ENCODE data around the gene MRFAP1. TPM values are rescaled to one million over a fixed set of nuclear protein-coding genes. Genes with fewer than 3 reads are reported as not detected.

Gene MRFAP1
- total and polyA plus RNA-seq, 10 of the 15 experiments (the other 5 are each of a cell fraction or from before 2014, with no cell fraction given), result 18.7 to 105 (median 80.8) TPM

DNA sequence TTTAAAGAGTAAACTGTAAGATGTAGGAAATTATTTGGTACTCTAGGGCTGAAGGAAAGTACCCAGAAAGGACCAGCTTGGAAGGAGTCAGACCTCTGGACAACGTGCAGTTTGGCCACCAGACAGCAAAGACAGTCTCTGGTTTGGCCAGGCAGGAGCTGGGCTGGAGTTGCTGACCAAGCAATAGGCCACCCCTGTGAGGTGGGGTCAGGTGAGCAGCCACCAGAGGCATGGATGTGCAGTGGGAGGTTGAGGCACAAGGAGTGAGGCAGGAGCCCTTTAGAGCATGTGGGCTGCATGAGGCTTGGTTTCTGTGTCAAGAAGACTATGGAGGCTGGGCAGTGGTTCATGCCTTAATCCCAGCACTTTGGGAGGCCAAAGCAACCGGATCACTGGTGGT, 17.7 kb upstream of the MRFAP1 start:
- H3K9ac ChIP-seq (ENCODE audit: control insufficient read depth, insufficient read depth, low read length), result no peak overlapping the region
- no peaks in the 10 kb centered on the region for H3K9me3 ChIP-seq (replicated peaks; ENCODE audit: control insufficient read depth, insufficient read depth, low read length)
- no TSS peak for BruUV-seq (replicated peaks)
- no peaks in the 10 kb centered on the region for H3K27me3 ChIP-seq (replicated peaks in 1 of 2; ENCODE audit: control insufficient read depth in 2 of 2, insufficient read depth in 2 of 2, low read length in 1 of 2)
- no peak overlapping the region for H3K4me3 ChIP-seq
- ATAC-seq, result no peak
- no peaks in the 10 kb centered on the region for H4K20me1 ChIP-seq (ENCODE audit: control insufficient read depth, insufficient read depth)
- CTCF ChIA-PET, result no interaction called here
- SMC1A ChIA-PET (ENCODE audit: uncharacterized antibody, unreplicated experiment), result no interaction called here
- 71% methylated on average over 2 of the region's 2 CpGs for whole genome bisulfite sequencing (ENCODE audit: insufficient coverage, insufficient replicate concordance, low lambda C conversion rate, missing lambda C conversion rate)
- no peak for FAIRE-seq
- RAD21 ChIA-PET (ENCODE audit: unreplicated experiment), result no interaction called here
- peaks cover 0 to 2% of the 10 kb centered on the region in 2 experiments; a peak in 3 of 4 replicates for H3K36me3 ChIP-seq (ENCODE audit: control insufficient read depth in 2 of 2, insufficient read depth in 2 of 2, low read length in 1 of 2)
- intact Hi-C loops (cut with micrococcal nuclease; ENCODE audit: unreplicated experiment), result no loop called here
- H3K4me2 ChIP-seq (ENCODE audit: control insufficient read depth, insufficient read depth), result no peak overlapping the region
- H2AFZ ChIP-seq (ENCODE audit: control insufficient read depth, low read depth, low read length), result no peak overlapping the region
- no peaks in the 10 kb centered on the region for H3K4me1 ChIP-seq (ENCODE audit: control insufficient read depth, insufficient read depth, low read length)
- no peak overlapping the region for H3K27ac ChIP-seq (ENCODE audit: control insufficient read depth, insufficient read depth)
- TF ChIP-seq KLF5 (IDR thresholded peaks at IDR 0.05; ENCODE audit: partially characterized antibody), result no peak
- TF ChIP-seq TCF3 (IDR thresholded peaks at IDR 0.05; ENCODE audit: borderline replicate concordance, insufficient read depth, low read depth, low read length), result no peak
- TF ChIP-seq CREB1 (IDR thresholded peaks at IDR 0.05; ENCODE audit: low read depth), result no peak
- no peak for TF ChIP-seq NR2C2 (IDR thresholded peaks at IDR 0.05; ENCODE audit: borderline replicate concordance, control insufficient read depth, insufficient read length, low read depth)
- no peak for TF ChIP-seq E2F8 (IDR thresholded peaks at IDR 0.05; ENCODE audit: low read depth, partially characterized antibody)
- no peak for TF ChIP-seq TBL1XR1 (IDR thresholded peaks at IDR 0.05; ENCODE audit: low read depth, low read length)
- no peak for TF ChIP-seq EGR1 (IDR thresholded peaks at IDR 0.05; ENCODE audit: borderline replicate concordance in 1 of 2, low read depth in 2 of 2, low read length in 2 of 2)
- POLR2A ChIA-PET, result no interaction called here
- no peak for DNase-seq (ENCODE audit: low read depth, low spot score)
- H3K79me2 ChIP-seq (ENCODE audit: control insufficient read depth, insufficient read depth, low read length), result no peaks in the 10 kb centered on the region
- in situ Hi-C loops (cut with MboI), result no loop called here

Data from GM12878 (cell line).